GM13976 (cell line): ENCODE results near the gene PLB1.
"Not testable (repeated sequence)": the region's sequence is repeated elsewhere in the genome, so short reads cannot be mapped to it uniquely, and the experiment has no call there.

Experiments used
- DNase-seq: peaks from one replicate; pipeline ENCODE4 v3.0.0; 2012; ENCODE audit warnings: low spot score
- CTCF ChIP-seq: IDR thresholded peaks from 2 replicates; pipeline ENCODE4 v1.5.1; 2012; ENCODE audit warnings: borderline replicate concordance, mild to moderate bottlenecking; ENCODE audit not compliant: insufficient read depth; ENCODE audit errors: extremely low read depth, missing control alignments, control extremely low read depth
- in situ Hi-C: fragments of 300-500 bp; cut with MboI; formaldehyde crosslinking; loops from one replicate; pipeline ENCODE4 v1.12.0; 2022; ENCODE audit warnings: low sequenced_read_pairs, mixed read lengths, inconsistent platforms; ENCODE audit not compliant: unreplicated experiment

The PLB1 gene

GRCh38 chr2:28465148-28465885 lies 30.5 kb upstream of the PLB1 start:
- in situ Hi-C loops: no loop called here
- DNase-seq: no peak
- no peak for TF ChIP-seq CTCF

- TF ChIP-seq CTCF: no peak
- in situ Hi-C loops: no loop called here
- no peak for DNase-seq
Measured at GRCh38 chr2:28469304-28469703, 26.6 kb upstream of the PLB1 start.

- in situ Hi-C loops: no loop called here
- no peak for TF ChIP-seq CTCF
- DNase-seq: no peak
Measured at GRCh38 chr2:28469947-28470535, 25.8 kb upstream of the PLB1 start.

- DNase-seq: no peak
- in situ Hi-C loops: no loop called here
- TF ChIP-seq CTCF: no peak
Measured at GRCh38 chr2:28470759-28471158, 25.1 kb upstream of the PLB1 start.

- TF ChIP-seq CTCF: no peak
- no peak for DNase-seq
- in situ Hi-C loops: no loop called here
Measured at GRCh38 chr2:28471214-28471613, 24.6 kb upstream of the PLB1 start.

GRCh38 chr2:28471701-28472236 lies 24.1 kb upstream of the PLB1 start:
- no peak for DNase-seq
- in situ Hi-C loops: no loop called here
- TF ChIP-seq CTCF: no peak

- DNase-seq, in situ Hi-C loops: not testable (repeated sequence)
Measured at GRCh38 chr2:28472641-28473040, 23.2 kb upstream of the PLB1 start.
